ENCODE measurements around the gene CCND1.

The CCND1 gene

GRCh38 chr11:69609351-69609750 is 31.6 kb upstream of the CCND1 start:
- Histone ChIP-seq H3K4me1 (ENCODE audit: control insufficient read depth, low read length) (no peaks in the 10 kb centered on the region), H3K9me2 (replicated peaks; ENCODE audit: control insufficient read depth, low read length) (no peaks in the 10 kb centered on the region), H3K4me2 (ENCODE audit: low read length) (no peak overlapping the region), H3K36me3 (ENCODE audit: control insufficient read depth, low read length) (no peaks in the 10 kb centered on the region), H3K27me3 (ENCODE audit: control insufficient read depth, low read length) (peaks cover 8% of the 10 kb centered on the region), H3K4me3 (ENCODE audit: low read length) (no peak overlapping the region), H3K27ac (ENCODE audit: low read depth, low read length) (no peak overlapping the region), H4K20me1 (ENCODE audit: control insufficient read depth, insufficient read depth, low read depth, low read length) (no peaks in the 10 kb centered on the region; the same call in 1 of the 2 replicates), H3K79me2 (ENCODE audit: control insufficient read depth, low read length) (no peaks in the 10 kb centered on the region), H3F3A (ENCODE audit: control insufficient read depth, insufficient read depth) (no peaks in the 10 kb centered on the region), H3K9me3 (ENCODE audit: control insufficient read depth, insufficient read depth, low read length) (no peaks in the 10 kb centered on the region)
- TF ChIP-seq CTCF (IDR thresholded peaks at IDR 0.05; ENCODE audit: low read depth, low read length, poor library complexity, severe bottlenecking): no peak
- no peak for TF ChIP-seq EZH2phosphoT487 (IDR thresholded peaks at IDR 0.05; ENCODE audit: borderline replicate concordance, low read length)

- H3K27me3 ChIP-seq (ENCODE audit: control insufficient read depth, low read length): peaks cover 8% of the 10 kb centered on the region
- no peak overlapping the region for H3K27ac ChIP-seq (ENCODE audit: low read depth, low read length)
- H3K4me3 ChIP-seq (ENCODE audit: low read length): no peak overlapping the region
- H3F3A ChIP-seq (ENCODE audit: control insufficient read depth, insufficient read depth): no peaks in the 10 kb centered on the region
- H3K36me3 ChIP-seq (ENCODE audit: control insufficient read depth, low read length): no peaks in the 10 kb centered on the region
- TF ChIP-seq EZH2phosphoT487 (IDR thresholded peaks at IDR 0.05; ENCODE audit: borderline replicate concordance, low read length) (no peak), CTCF (IDR thresholded peaks at IDR 0.05; ENCODE audit: low read depth, low read length, poor library complexity, severe bottlenecking) (no peak)
- H3K4me2 ChIP-seq (ENCODE audit: low read length): no peak overlapping the region
- H4K20me1 ChIP-seq (ENCODE audit: control insufficient read depth, insufficient read depth, low read depth, low read length): no peaks in the 10 kb centered on the region; the same call in 1 of the 2 replicates
- no peaks in the 10 kb centered on the region for H3K9me3 ChIP-seq (ENCODE audit: control insufficient read depth, insufficient read depth, low read length)
- H3K79me2 ChIP-seq (ENCODE audit: control insufficient read depth, low read length): no peaks in the 10 kb centered on the region
- H3K9me2 ChIP-seq (replicated peaks; ENCODE audit: control insufficient read depth, low read length): no peaks in the 10 kb centered on the region
- no peaks in the 10 kb centered on the region for H3K4me1 ChIP-seq (ENCODE audit: control insufficient read depth, low read length)
Measured at GRCh38 chr11:69611548-69612526, 29.1 kb upstream of the CCND1 start.

GRCh38 chr11:69613594-69613993 is 27.4 kb upstream of the CCND1 start:
- TF ChIP-seq EZH2phosphoT487 (IDR thresholded peaks at IDR 0.05; ENCODE audit: borderline replicate concordance, low read length) (no peak), CTCF (IDR thresholded peaks at IDR 0.05; ENCODE audit: low read depth, low read length, poor library complexity, severe bottlenecking) (no peak)
- Histone ChIP-seq H3K27me3 (ENCODE audit: control insufficient read depth, low read length) (no peaks in the 10 kb centered on the region), H3F3A (ENCODE audit: control insufficient read depth, insufficient read depth) (no peaks in the 10 kb centered on the region)

More at GRCh38 chr11:69613594-69613993, 27.4 kb upstream of the CCND1 start:
- Histone ChIP-seq H3K4me3 (ENCODE audit: low read length) (no peak overlapping the region), H3K9me2 (replicated peaks; ENCODE audit: control insufficient read depth, low read length) (no peaks in the 10 kb centered on the region), H3K9me3 (ENCODE audit: control insufficient read depth, insufficient read depth, low read length) (no peaks in the 10 kb centered on the region), H4K20me1 (ENCODE audit: control insufficient read depth, insufficient read depth, low read depth, low read length) (no peaks in the 10 kb centered on the region), H3K36me3 (ENCODE audit: control insufficient read depth, low read length) (no peaks in the 10 kb centered on the region), H3K79me2 (ENCODE audit: control insufficient read depth, low read length) (no peaks in the 10 kb centered on the region), H3K27ac (ENCODE audit: low read depth, low read length) (no peak overlapping the region), H3K4me1 (ENCODE audit: control insufficient read depth, low read length) (no peaks in the 10 kb centered on the region), H3K4me2 (ENCODE audit: low read length) (no peak overlapping the region)

Data from DOHH2 (cell line).